ENCODE data around the gene C10orf67.
A peak's percentile ranks its signal among the peaks of the same experiment; 100 is the strongest.

The C10orf67 gene

DNA sequence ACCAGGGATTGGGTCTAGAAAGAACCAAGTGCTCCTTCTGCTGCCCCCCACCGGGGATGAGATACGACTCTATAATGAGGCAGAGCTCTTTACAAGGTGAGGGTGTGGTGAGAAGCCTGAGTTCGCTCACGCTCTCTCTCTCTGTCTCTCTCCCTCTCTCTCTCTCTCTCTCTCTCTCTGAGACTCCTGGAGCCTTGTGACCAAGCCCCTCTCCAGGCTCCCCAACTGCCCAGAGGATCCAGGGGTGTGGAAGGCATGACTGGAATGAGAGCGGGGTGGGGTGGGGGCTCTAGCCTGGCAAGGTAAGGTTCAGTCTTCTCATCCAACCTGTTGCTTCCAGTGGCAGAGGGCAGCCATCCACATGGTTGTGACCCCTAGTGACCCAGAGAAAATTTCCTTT is 155.6 kb downstream of the C10orf67 start:
- Mint-ChIP-seq H3K9me3 (no peaks in the 10 kb centered on the region), H3K27me3 (peaks cover 75% of the 10 kb centered on the region), H3K36me3 (no peaks in the 10 kb centered on the region), H3K27ac (no peak overlapping the region), H3K4me3 (no peak overlapping the region), H3K4me1 (peaks cover 2% of the 10 kb centered on the region)
- CTCF ChIA-PET = interaction anchor here (1.2 kb wide), 1 partner anchor 31 kb away, joined by 5 read pairs; no protein-coding TSS in a partner anchor
- no peak for DNase-seq

GRCh38 chr10:23187155-23187554 is 157.4 kb downstream of the C10orf67 start:
- no peak overlapping the region for H3K4me3 Mint-ChIP-seq
- DNase-seq = no peak
- no peaks in the 10 kb centered on the region for H3K36me3 Mint-ChIP-seq
- H3K4me1 Mint-ChIP-seq = no peaks in the 10 kb centered on the region
- H3K27me3 Mint-ChIP-seq = peaks cover 68% of the 10 kb centered on the region
- H3K9me3 Mint-ChIP-seq = no peaks in the 10 kb centered on the region
- H3K27ac Mint-ChIP-seq = no peak overlapping the region
- CTCF ChIA-PET = interaction anchor here (0.6 to 1.4 kb wide), 2 partner anchors 9 to 600 kb away, joined by 3 to 5 read pairs; no protein-coding TSS in a partner anchor

- Mint-ChIP-seq H3K4me1 (no peaks in the 10 kb centered on the region), H3K4me3 (no peak overlapping the region), H3K36me3 (no peaks in the 10 kb centered on the region), H3K27ac (no peak overlapping the region), H3K9me3 (no peaks in the 10 kb centered on the region), H3K27me3 (peaks cover 64% of the 10 kb centered on the region)
- CTCF ChIA-PET = interaction anchor here (0.6 to 1.4 kb wide), 2 partner anchors 8 to 600 kb away, joined by 3 to 5 read pairs; no protein-coding TSS in a partner anchor
- no peak for DNase-seq
Observed at GRCh38 chr10:23186697-23187096, 157.9 kb downstream of the C10orf67 start.

- no peak for DNase-seq
- Mint-ChIP-seq H3K4me3 (no peak overlapping the region), H3K27ac (no peak overlapping the region), H3K27me3 (peaks cover 60% of the 10 kb centered on the region), H3K36me3 (no peaks in the 10 kb centered on the region), H3K9me3 (no peaks in the 10 kb centered on the region), H3K4me1 (no peaks in the 10 kb centered on the region)
- CTCF ChIA-PET = interaction anchor here (1.4 kb wide), 1 partner anchor 8 kb away, joined by 3 read pairs; no protein-coding TSS in a partner anchor
Observed at GRCh38 chr10:23186178-23186577, 158.4 kb downstream of the C10orf67 start.

DNA sequence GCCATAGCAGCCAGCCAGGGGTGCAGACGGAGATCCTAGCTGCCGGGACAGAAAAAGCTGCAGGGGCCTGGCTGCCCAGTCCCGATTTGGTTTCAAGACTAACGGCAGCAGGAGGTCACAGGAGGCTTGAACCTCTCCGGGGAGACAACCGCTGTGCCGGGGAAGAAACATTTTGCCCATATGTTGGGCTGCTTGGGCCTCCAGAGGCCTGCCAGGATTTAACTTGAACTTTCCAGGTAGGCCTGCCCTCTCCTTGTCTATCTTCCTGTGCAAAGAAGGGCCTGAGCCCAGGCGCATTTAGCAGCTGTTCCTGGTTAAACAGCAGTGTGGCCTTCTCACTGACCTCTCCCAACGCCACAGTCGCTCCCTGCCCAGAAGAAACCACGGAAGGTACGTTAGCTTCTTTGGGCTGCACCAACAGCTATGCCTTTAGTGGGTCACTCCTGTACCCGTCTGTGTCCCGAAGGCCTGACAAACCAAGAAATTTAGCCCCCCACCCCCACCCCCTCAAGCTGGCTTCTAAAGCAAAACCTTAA is 169.6 kb downstream of the C10orf67 start:
- peaks cover 82% of the 10 kb centered on the region for H3K27me3 Mint-ChIP-seq
- no peaks in the 10 kb centered on the region for H3K9me3 Mint-ChIP-seq
- H3K36me3 Mint-ChIP-seq = no peaks in the 10 kb centered on the region
- CTCF ChIA-PET = no interaction called here
- no peaks in the 10 kb centered on the region for H3K4me1 Mint-ChIP-seq
- H3K4me3 Mint-ChIP-seq = no peak overlapping the region
- no peak overlapping the region for H3K27ac Mint-ChIP-seq
- no peak for DNase-seq

DNA sequence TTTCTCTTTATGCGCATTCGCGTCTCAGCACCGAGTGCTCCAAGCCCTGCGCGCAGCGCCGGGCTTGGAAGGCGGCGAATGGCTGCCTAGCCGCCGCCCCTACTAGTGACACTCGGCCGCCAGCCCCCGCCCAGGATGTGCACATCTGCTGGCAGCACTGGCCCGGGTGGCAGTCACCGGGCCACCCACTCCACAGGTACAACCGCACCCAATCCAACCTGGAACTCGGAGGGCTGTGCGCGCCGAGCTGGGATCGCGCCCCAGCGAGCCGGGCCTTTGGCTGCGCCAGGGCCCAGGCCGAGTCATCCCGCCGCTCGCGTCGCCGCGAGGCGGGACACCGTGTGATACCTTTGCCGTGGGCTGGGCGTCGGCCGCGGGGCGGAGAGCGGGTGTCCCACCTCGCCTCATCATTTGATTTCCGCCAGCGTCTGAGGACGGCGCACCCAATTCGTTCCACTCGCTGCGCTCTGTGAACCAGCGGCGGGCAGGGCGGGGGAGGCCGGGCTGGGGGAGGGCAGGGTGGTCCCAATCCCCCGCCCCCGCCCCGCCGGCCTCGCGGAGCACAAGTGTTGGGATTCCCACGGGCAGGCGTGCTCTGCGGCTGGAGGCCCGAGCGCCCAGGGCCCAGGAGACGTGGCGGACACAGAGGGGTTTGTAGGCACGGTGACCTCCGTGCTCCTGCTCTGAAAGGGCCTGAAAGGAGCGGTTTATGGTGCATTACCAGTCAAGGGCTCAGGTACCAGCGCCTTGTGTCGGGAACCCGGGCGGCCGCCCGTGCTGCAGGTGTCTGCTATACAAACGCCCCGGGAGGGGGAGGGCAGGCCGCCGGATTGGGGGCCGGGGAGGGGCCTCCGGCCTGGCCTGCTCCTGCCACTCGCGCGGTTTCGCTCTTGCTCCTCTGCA is 170.3 kb downstream of the C10orf67 start:
- H3K4me1 Mint-ChIP-seq = no peaks in the 10 kb centered on the region
- H3K27ac Mint-ChIP-seq = no peak overlapping the region
- DNase-seq = no peak
- CTCF ChIA-PET = no interaction called here
- no peaks in the 10 kb centered on the region for H3K9me3 Mint-ChIP-seq
- peaks cover 82% of the 10 kb centered on the region for H3K27me3 Mint-ChIP-seq
- no peak overlapping the region for H3K4me3 Mint-ChIP-seq
- H3K36me3 Mint-ChIP-seq = no peaks in the 10 kb centered on the region

GRCh38 chr10:23173214-23174073 is 171.2 kb downstream of the C10orf67 start:
- Mint-ChIP-seq H3K27ac (no peak overlapping the region), H3K36me3 (no peaks in the 10 kb centered on the region), H3K9me3 (no peaks in the 10 kb centered on the region), H3K27me3 (peaks cover 75% of the 10 kb centered on the region), H3K4me3 (no peak overlapping the region), H3K4me1 (no peaks in the 10 kb centered on the region)
- CTCF ChIA-PET = no interaction called here
- no peak for DNase-seq

DNA sequence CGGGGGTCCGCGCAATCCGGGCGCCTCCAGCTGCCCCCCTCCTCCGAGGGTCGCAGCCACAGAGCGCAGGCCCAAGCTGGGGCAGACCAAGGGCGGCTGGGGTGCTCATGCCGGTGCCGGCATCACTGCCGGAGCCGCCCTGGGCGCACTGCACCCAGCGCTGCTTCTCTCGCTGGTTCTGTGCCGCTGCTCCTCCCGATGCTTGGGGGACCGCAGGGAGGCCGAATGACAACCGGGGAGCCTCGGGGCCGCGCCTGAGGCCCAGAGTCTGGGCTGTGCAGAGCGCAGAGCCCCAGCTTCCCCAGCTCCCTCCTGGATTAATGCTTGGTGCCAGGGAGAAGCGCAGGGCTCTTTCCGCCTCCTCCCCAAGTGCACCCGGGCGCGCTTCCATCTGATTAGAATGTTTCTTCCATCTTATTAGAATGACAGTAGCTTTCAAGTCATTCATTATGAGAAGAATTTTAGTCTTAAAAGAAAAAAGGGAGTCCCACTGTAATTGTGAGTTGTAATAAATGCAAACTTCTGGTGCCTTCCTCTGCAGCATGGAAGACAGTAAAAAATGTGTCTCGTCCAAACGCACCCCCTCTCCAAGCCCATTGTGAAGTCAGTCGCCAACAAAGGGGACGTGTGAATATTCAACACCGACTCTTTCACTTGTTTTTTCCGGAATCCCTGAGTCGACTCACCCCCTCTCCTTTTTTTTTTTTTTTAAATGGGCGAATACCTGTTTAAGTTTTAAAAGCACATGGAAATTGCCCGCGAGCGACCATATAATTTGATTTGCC is 172.0 kb downstream of the C10orf67 start:
- CTCF ChIA-PET = no interaction called here
- Mint-ChIP-seq H3K27me3 (peaks cover 70% of the 10 kb centered on the region), H3K4me1 (no peaks in the 10 kb centered on the region), H3K27ac (no peak overlapping the region), H3K4me3 (no peak overlapping the region), H3K36me3 (no peaks in the 10 kb centered on the region), H3K9me3 (no peaks in the 10 kb centered on the region)
- DNase-seq = no peak

DNA sequence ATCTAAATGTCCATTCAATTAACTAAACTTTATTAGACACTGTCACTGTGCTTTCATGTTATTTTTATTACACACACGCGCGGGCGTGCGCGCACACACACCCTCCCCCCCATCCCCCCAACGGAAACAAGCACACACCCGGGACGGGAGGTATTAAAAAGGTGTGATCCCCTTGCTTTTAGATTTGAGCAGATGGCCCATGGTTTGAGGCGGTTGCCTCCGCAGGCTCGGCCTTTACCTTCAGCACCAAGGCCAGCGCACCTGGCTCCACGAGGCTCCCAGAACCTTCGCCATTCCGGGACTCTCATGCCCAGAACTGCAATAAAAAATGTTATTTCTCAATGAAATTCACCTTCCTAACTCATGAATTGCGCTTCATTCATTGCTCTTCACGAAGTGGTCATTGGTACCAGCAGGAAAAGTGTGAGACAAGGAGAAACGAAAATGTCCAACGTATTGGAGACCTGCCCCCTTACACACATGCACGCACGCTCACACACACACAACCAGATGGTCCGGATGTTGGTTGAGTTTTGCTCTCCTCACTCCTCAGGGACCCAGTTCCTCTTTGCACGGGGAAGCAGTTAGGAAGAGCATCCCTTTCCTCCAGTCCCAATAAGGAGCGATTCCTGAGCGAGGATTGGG is 173.2 kb downstream of the C10orf67 start:
- peaks cover 60% of the 10 kb centered on the region for H3K27me3 Mint-ChIP-seq

GRCh38 chr10:23158370-23158769 is 186.2 kb downstream of the C10orf67 start:
- Mint-ChIP-seq H3K27me3 (peaks cover 12% of the 10 kb centered on the region), H3K9me3 (no peaks in the 10 kb centered on the region), H3K27ac (no peak overlapping the region), H3K4me1 (no peaks in the 10 kb centered on the region), H3K4me3 (no peak overlapping the region), H3K36me3 (no peaks in the 10 kb centered on the region)
- CTCF ChIA-PET = interaction anchor here (0.8 to 5.2 kb wide), 16 partner anchors 8 to 1201 kb away, joined by 3 to 49 read pairs (median 4); no protein-coding TSS in a partner anchor
- peak; percentile 54 for DNase-seq

More for the DNA sequence above, 173.2 kb downstream of the C10orf67 start:
- no peak overlapping the region for H3K4me3 Mint-ChIP-seq
- no peak overlapping the region for H3K27ac Mint-ChIP-seq
- no peaks in the 10 kb centered on the region for H3K9me3 Mint-ChIP-seq
- no peaks in the 10 kb centered on the region for H3K4me1 Mint-ChIP-seq
- CTCF ChIA-PET = no interaction called here
- DNase-seq = peak; percentile 40
- H3K36me3 Mint-ChIP-seq = no peaks in the 10 kb centered on the region

DNA sequence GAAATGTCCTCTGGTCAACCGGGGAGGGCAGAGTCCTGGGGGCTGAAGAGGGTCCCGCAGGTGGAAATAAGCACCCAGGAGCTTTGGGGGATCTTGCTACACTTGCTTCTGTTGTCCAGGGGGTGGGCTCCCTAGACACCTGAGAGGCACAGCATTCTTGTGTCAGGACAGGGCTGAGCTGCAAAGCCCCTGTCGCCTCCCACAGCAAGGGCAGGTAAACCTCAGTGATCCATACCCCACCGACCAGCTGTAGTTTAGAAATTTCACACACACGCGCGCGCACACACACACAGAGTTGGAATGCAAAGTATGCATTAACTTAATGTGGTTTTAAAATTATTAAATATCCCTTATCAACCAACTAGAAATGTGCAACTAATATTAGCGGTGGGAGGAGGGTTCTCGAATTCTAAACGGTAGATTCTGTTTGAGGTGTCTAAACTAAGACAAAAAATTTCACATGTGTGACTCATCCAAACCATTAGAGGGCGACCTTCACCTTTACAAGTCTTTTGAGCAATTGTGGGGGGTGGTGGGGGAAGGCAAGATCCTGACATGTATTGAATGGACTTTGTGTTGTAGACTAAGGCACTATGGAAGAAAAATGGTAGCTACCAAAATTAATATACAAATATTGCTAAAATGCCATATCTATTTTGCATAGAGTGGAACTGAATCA is 186.8 kb downstream of the C10orf67 start:
- CTCF ChIA-PET = interaction anchor here (0.8 to 5.2 kb wide), 16 partner anchors 9 to 1039 kb away, joined by 3 to 49 read pairs (median 4); no protein-coding TSS in a partner anchor
- peaks cover 12% of the 10 kb centered on the region for H3K27me3 Mint-ChIP-seq
- no peaks in the 10 kb centered on the region for H3K36me3 Mint-ChIP-seq
- H3K9me3 Mint-ChIP-seq = no peaks in the 10 kb centered on the region
- no peak overlapping the region for H3K27ac Mint-ChIP-seq
- H3K4me3 Mint-ChIP-seq = no peak overlapping the region
- no peaks in the 10 kb centered on the region for H3K4me1 Mint-ChIP-seq
- DNase-seq = no peak

GRCh38 chr10:23157239-23157681 is 187.3 kb downstream of the C10orf67 start:
- no peaks in the 10 kb centered on the region for H3K9me3 Mint-ChIP-seq
- DNase-seq = no peak
- H3K4me3 Mint-ChIP-seq = no peak overlapping the region
- no peaks in the 10 kb centered on the region for H3K36me3 Mint-ChIP-seq
- no peak overlapping the region for H3K27ac Mint-ChIP-seq
- CTCF ChIA-PET = interaction anchor here (0.8 to 5.2 kb wide), 9 partner anchors 12 to 535 kb away, joined by 3 to 49 read pairs (median 5); no protein-coding TSS in a partner anchor
- no peaks in the 10 kb centered on the region for H3K4me1 Mint-ChIP-seq
- H3K27me3 Mint-ChIP-seq = peaks cover 12% of the 10 kb centered on the region

All from activated naive CD4-positive, alpha-beta T cell treated with anti-CD3 and anti-CD28 coated beads, Interleukin-2, amount 10 ng/mL, durations not matched to agents 7 days and 5 days (primary cell).